Head of caudate nucleus (tissue), 42 donors: ENCODE data around the gene GPC2.
"Not testable (repeated sequence)": the region's sequence is repeated elsewhere in the genome, so short reads cannot be mapped to it uniquely, and the experiment has no call there.

ENCODE experiments used
- DNase-seq, 42 donors: peaks; one replicate each; pipeline versions ENCODE4 v3.0.0 to v3.0.0-alpha.2; 2020 to 2021; ENCODE audit warnings: mixed read lengths in 7 of 42
- intact Hi-C: fragments of 100-400 bp; cut with DNase I; formaldehyde crosslinking; loops from one replicate; pipeline ENCODE4 v1.15.0; 2022

Gene GPC2

GRCh38 chr7:100130608-100131453 is 46.4 kb downstream of the GPC2 start:
- intact Hi-C loops = no loop called here
- peak; percentile 46 to 94 (median 87) for DNase-seq

GRCh38 chr7:100130220-100130607 is 47.0 kb downstream of the GPC2 start:
- DNase-seq, intact Hi-C loops: not testable (repeated sequence)

GRCh38 chr7:100128637-100128963 is 48.6 kb downstream of the GPC2 start:
- DNase-seq = no peak
- intact Hi-C loops = no loop called here

GRCh38 chr7:100127866-100128636 is 49.1 kb downstream of the GPC2 start:
- intact Hi-C loops = no loop called here
- peak in 27 of 42 donors; percentile 7 to 53 (median 26) for DNase-seq

- intact Hi-C loops = no loop called here
Measured at GRCh38 chr7:100126931-100127865, 50.0 kb downstream of the GPC2 start, which contains the start of gene MBLAC1. Gene MBLAC1 (plus strand): TSS chr7:100126967. CDS start chr7:100127396, 429 bp downstream.

GRCh38 chr7:100126239-100126930 is 50.8 kb downstream of the GPC2 start:
- intact Hi-C loops = no loop called here
- DNase-seq = peak in 6 of 42 donors; percentile 15 to 58 (median 25)

More at GRCh38 chr7:100126931-100127865, 50.0 kb downstream of the GPC2 start, which contains the start of gene MBLAC1:
- peak; percentile 86 to 98 (median 94) for DNase-seq

- intact Hi-C loops = no loop called here
Measured at GRCh38 chr7:100124301-100125230, 52.6 kb downstream of the GPC2 start.

GRCh38 chr7:100122568-100122967 is 54.6 kb downstream of the GPC2 start:
- intact Hi-C loops = no loop called here
- no peak for DNase-seq

More at GRCh38 chr7:100124301-100125230, 52.6 kb downstream of the GPC2 start:
- DNase-seq = no peak

GRCh38 chr7:100122067-100122466 is 55.1 kb downstream of the GPC2 start:
- DNase-seq = no peak
- intact Hi-C loops = no loop called here

- DNase-seq = no peak
- intact Hi-C loops = no loop called here
Measured at GRCh38 chr7:100120733-100121036, 56.5 kb downstream of the GPC2 start.

GRCh38 chr7:100119970-100120732 is 57.0 kb downstream of the GPC2 start:
- peak; percentile 69 to 92 (median 83) for DNase-seq
- intact Hi-C loops = no loop called here
